ENCODE results near the gene LRRC37A3. TPM values are rescaled to one million over a fixed set of nuclear protein-coding genes. Genes with fewer than 3 reads are reported as not detected.
"Not testable (repeated sequence)": the region's sequence is repeated elsewhere in the genome, so short reads cannot be mapped to it uniquely, and the experiment has no call there.

The LRRC37A3 gene
- total and polyA plus RNA-seq, 7 experiments from 2014 or later, result 1.9 to 46.7 (median 19.3) TPM

- Mint-ChIP-seq H3K4me1 (peaks cover 0 to 18% (median 4%) of the 10 kb centered on the region in 7 donors), H3K27ac (no peak overlapping the region), H3K36me3 (peaks cover 0 to 3% (median 0%) of the 10 kb centered on the region in 5 donors), H3K4me3 (no peak overlapping the region), H3K27me3 (peaks cover 0 to 12% (median 0%) of the 10 kb centered on the region in 5 donors), H3K9me3 (no peaks in the 10 kb centered on the region)
- H3K9me3 ChIP-seq (ENCODE audit: control insufficient read depth in 2 of 3, low read length in 3 of 3), result no peaks in the 10 kb centered on the region
- no peak overlapping the region for H3K27ac ChIP-seq (ENCODE audit: low read depth, low read length)
- DNase-seq (no peak), ATAC-seq (no peak)
- no peaks in the 10 kb centered on the region for H3K36me3 ChIP-seq (ENCODE audit: control insufficient read depth in 2 of 3, insufficient read depth in 3 of 3, low read length in 3 of 3)
- POLR2A ChIA-PET, result interaction anchor here (0.6 kb wide), 1 partner anchor 26 kb away, joined by 3 read pairs; no protein-coding TSS in a partner anchor
- H3K4me3 ChIP-seq (ENCODE audit: low read length), result no peak overlapping the region
- H3K4me1 ChIP-seq (ENCODE audit: control insufficient read depth in 2 of 2, insufficient read depth in 2 of 2, low read length in 2 of 2), result no peaks in the 10 kb centered on the region
- CTCF ChIA-PET, result interaction anchor here (1.4 kb wide), 1 partner anchor 160 kb away, joined by 7 read pairs; no protein-coding TSS in a partner anchor
- intact Hi-C loops (cut with micrococcal nuclease), result no loop called here
- no peaks in the 10 kb centered on the region for H3K27me3 ChIP-seq (ENCODE audit: control insufficient read depth in 2 of 2, insufficient read depth in 2 of 2, low read length in 2 of 2)
Observed at GRCh38 chr17:64940055-64940454, 20.8 kb upstream of the LRRC37A3 start.

- peaks cover 0 to 3% (median 0%) of the 10 kb centered on the region in 5 donors for H3K36me3 Mint-ChIP-seq
- H3K36me3 ChIP-seq (ENCODE audit: control insufficient read depth in 2 of 3, insufficient read depth in 3 of 3, low read length in 3 of 3), result no peaks in the 10 kb centered on the region
- H3K4me1 Mint-ChIP-seq, result peaks cover 0 to 18% (median 4%) of the 10 kb centered on the region in 7 donors
- ChIA-PET POLR2A (interaction anchor here (0.6 kb wide), 1 partner anchor 253 kb away, joined by 3 read pairs; no protein-coding TSS in a partner anchor), CTCF (interaction anchor here (0.8 to 1.4 kb wide), 2 partner anchors 161 to 192 kb away, joined by 7 read pairs; no protein-coding TSS in a partner anchor)
- H3K27me3 Mint-ChIP-seq, result peaks cover 0 to 9% (median 0%) of the 10 kb centered on the region in 5 donors
- no peak overlapping the region for H3K4me3 Mint-ChIP-seq
- H3K4me1 ChIP-seq (ENCODE audit: control insufficient read depth in 2 of 2, insufficient read depth in 2 of 2, low read length in 2 of 2), result no peaks in the 10 kb centered on the region
- intact Hi-C loops (cut with micrococcal nuclease), result loop anchor here in 1 of 2 donors (5.0 to 10.0 kb wide), 2 partner anchors 94 to 162 kb away; no protein-coding TSS in a partner anchor
- H3K4me3 ChIP-seq (ENCODE audit: low read length), result no peak overlapping the region
- no peak overlapping the region for H3K27ac ChIP-seq (ENCODE audit: low read depth, low read length)
- no peaks in the 10 kb centered on the region for H3K9me3 ChIP-seq (ENCODE audit: control insufficient read depth in 2 of 3, low read length in 3 of 3)
- H3K27ac Mint-ChIP-seq, result peak overlapping the region in 1 of 9 donors; percentile 40
- H3K27me3 ChIP-seq (ENCODE audit: control insufficient read depth in 2 of 2, insufficient read depth in 2 of 2, low read length in 2 of 2), result no peaks in the 10 kb centered on the region
- no peaks in the 10 kb centered on the region for H3K9me3 Mint-ChIP-seq
- ATAC-seq (peak; percentile 84), DNase-seq (peak in 6 of 9 donors; percentile 7 to 60 (median 18))
Observed at GRCh38 chr17:64938925-64939474, 19.7 kb upstream of the LRRC37A3 start.

GRCh38 chr17:64938290-64938689 is 19.0 kb upstream of the LRRC37A3 start:
- Mint-ChIP-seq H3K9me3 (no peaks in the 10 kb centered on the region), H3K4me3 (no peak overlapping the region), H3K4me1 (peaks cover 0 to 18% (median 4%) of the 10 kb centered on the region in 7 donors), H3K36me3 (peaks cover 0 to 3% (median 0%) of the 10 kb centered on the region in 5 donors), H3K27me3 (peaks cover 0 to 4% (median 0%) of the 10 kb centered on the region in 5 donors), H3K27ac (no peak overlapping the region)
- no peak for ATAC-seq
- ChIA-PET CTCF (interaction anchor here (0.8 kb wide), 1 partner anchor 24 kb away, joined by 3 read pairs; no protein-coding TSS in a partner anchor), POLR2A (no interaction called here)
- Histone ChIP-seq H3K4me1 (ENCODE audit: control insufficient read depth in 2 of 2, insufficient read depth in 2 of 2, low read length in 2 of 2) (no peaks in the 10 kb centered on the region), H3K36me3 (ENCODE audit: control insufficient read depth in 2 of 3, insufficient read depth in 3 of 3, low read length in 3 of 3) (no peaks in the 10 kb centered on the region), H3K27ac (ENCODE audit: low read depth, low read length) (no peak overlapping the region), H3K27me3 (ENCODE audit: control insufficient read depth in 2 of 2, insufficient read depth in 2 of 2, low read length in 2 of 2) (no peaks in the 10 kb centered on the region), H3K4me3 (ENCODE audit: low read length) (no peak overlapping the region), H3K9me3 (ENCODE audit: control insufficient read depth in 2 of 3, low read length in 3 of 3) (no peaks in the 10 kb centered on the region)
- DNase-seq, result no peak
- intact Hi-C loops (cut with micrococcal nuclease), result loop anchor here in 1 of 2 donors (5.0 to 10.0 kb wide), 2 partner anchors 93 to 161 kb away; no protein-coding TSS in a partner anchor

GRCh38 chr17:64936117-64936516 is 16.8 kb upstream of the LRRC37A3 start:
- H3K9me3 Mint-ChIP-seq, result no peaks in the 10 kb centered on the region
- Histone ChIP-seq H3K9me3 (ENCODE audit: control insufficient read depth in 2 of 3, low read length in 3 of 3) (no peaks in the 10 kb centered on the region), H3K27ac (ENCODE audit: low read depth, low read length) (no peak overlapping the region), H3K4me1 (ENCODE audit: control insufficient read depth in 2 of 2, insufficient read depth in 2 of 2, low read length in 2 of 2) (no peaks in the 10 kb centered on the region), H3K36me3 (ENCODE audit: control insufficient read depth in 2 of 3, insufficient read depth in 3 of 3, low read length in 3 of 3) (no peaks in the 10 kb centered on the region), H3K27me3 (ENCODE audit: control insufficient read depth in 2 of 2, insufficient read depth in 2 of 2, low read length in 2 of 2) (no peaks in the 10 kb centered on the region), H3K4me3 (ENCODE audit: low read length) (no peak overlapping the region)
- ChIA-PET POLR2A (no interaction called here), CTCF (interaction anchor here (0.6 kb wide), 1 partner anchor 813 kb away, joined by 3 read pairs; no protein-coding TSS in a partner anchor)
- H3K4me3 Mint-ChIP-seq, result no peak overlapping the region
- intact Hi-C loops (cut with micrococcal nuclease), result loop anchor here in 1 of 2 donors (5.0 to 10.0 kb wide), 2 partner anchors 91 to 159 kb away; no protein-coding TSS in a partner anchor
- H3K27me3 Mint-ChIP-seq, result no peaks in the 10 kb centered on the region
- peak overlapping the region in 1 of 9 donors; percentile 12 for H3K27ac Mint-ChIP-seq
- peaks cover 0 to 18% (median 4%) of the 10 kb centered on the region in 7 donors for H3K4me1 Mint-ChIP-seq
- DNase-seq (no peak), ATAC-seq (no peak)
- H3K36me3 Mint-ChIP-seq, result peaks cover 0 to 3% (median 0%) of the 10 kb centered on the region in 5 donors

- H3K4me1 Mint-ChIP-seq, result peaks cover 0 to 21% (median 4%) of the 10 kb centered on the region in 7 donors
- POLR2A ChIA-PET, result not testable (repeated sequence)
- intact Hi-C loops (cut with micrococcal nuclease), result loop anchor here in 1 of 2 donors (10.0 kb wide), 1 partner anchor 90 kb away; no protein-coding TSS in a partner anchor
Observed at GRCh38 chr17:64934284-64934778, 15.1 kb upstream of the LRRC37A3 start.

GRCh38 chr17:64932850-64933249 is 13.6 kb upstream of the LRRC37A3 start:
- H3K27ac Mint-ChIP-seq; H3K9me3 Mint-ChIP-seq; H3K4me3 Mint-ChIP-seq; H3K27me3 Mint-ChIP-seq; H3K27me3 ChIP-seq (ENCODE audit: control insufficient read depth in 2 of 2, insufficient read depth in 2 of 2, low read length in 2 of 2); H3K36me3 ChIP-seq (ENCODE audit: control insufficient read depth in 2 of 3, insufficient read depth in 3 of 3, low read length in 3 of 3); H3K9me3 ChIP-seq (ENCODE audit: control insufficient read depth in 2 of 3, low read length in 3 of 3); H3K4me1 ChIP-seq (ENCODE audit: control insufficient read depth in 2 of 2, insufficient read depth in 2 of 2, low read length in 2 of 2); H3K4me3 ChIP-seq (ENCODE audit: low read length); POLR2A ChIA-PET; DNase-seq; H3K27ac ChIP-seq (ENCODE audit: low read depth, low read length); H3K36me3 Mint-ChIP-seq; CTCF ChIA-PET; ATAC-seq: not testable (repeated sequence)
- H3K4me1 Mint-ChIP-seq, result peaks cover 0 to 13% (median 4%) of the 10 kb centered on the region in 7 donors
- intact Hi-C loops (cut with micrococcal nuclease), result loop anchor here in 1 of 2 donors (10.0 kb wide), 1 partner anchor 88 kb away; no protein-coding TSS in a partner anchor

More at GRCh38 chr17:64934284-64934778, 15.1 kb upstream of the LRRC37A3 start:
- H3K4me1 ChIP-seq (ENCODE audit: control insufficient read depth in 2 of 2, insufficient read depth in 2 of 2, low read length in 2 of 2); H3K4me3 ChIP-seq (ENCODE audit: low read length); H3K36me3 Mint-ChIP-seq; DNase-seq; H3K9me3 Mint-ChIP-seq; ATAC-seq; H3K27me3 ChIP-seq (ENCODE audit: control insufficient read depth in 2 of 2, insufficient read depth in 2 of 2, low read length in 2 of 2); H3K27me3 Mint-ChIP-seq; H3K9me3 ChIP-seq (ENCODE audit: control insufficient read depth in 2 of 3, low read length in 3 of 3); H3K27ac ChIP-seq (ENCODE audit: low read depth, low read length); CTCF ChIA-PET; H3K36me3 ChIP-seq (ENCODE audit: control insufficient read depth in 2 of 3, insufficient read depth in 3 of 3, low read length in 3 of 3); H3K4me3 Mint-ChIP-seq: not testable (repeated sequence)
- H3K27ac Mint-ChIP-seq, result peak overlapping the region in 1 of 9 donors; percentile 62

All from naive thymus-derived CD4-positive, alpha-beta T cell (primary cell).